Occipital lobe (tissue), 2 donors: ENCODE measurements around the gene CHCHD6. TPM values are rescaled to one million over a fixed set of nuclear protein-coding genes. Genes with fewer than 3 reads are reported as not detected.
A peak's percentile ranks its signal among the peaks of the same experiment; 100 is the strongest.

Experiments used
- DNase-seq: peaks from one replicate; lab custom pipeline; 2025; lab: John Stamatoyannopoulos, UW
- total RNA-seq: library from RNA; depleted of rRNA; stranded (reverse); fragments of >200 nt; gene quantifications from one replicate; pipeline ENCODE4 v1.2.3, GENCODE V29; 2014

The CHCHD6 gene
- total RNA-seq, 1 donor from 2014 or later, result 28.2 TPM

DNA sequence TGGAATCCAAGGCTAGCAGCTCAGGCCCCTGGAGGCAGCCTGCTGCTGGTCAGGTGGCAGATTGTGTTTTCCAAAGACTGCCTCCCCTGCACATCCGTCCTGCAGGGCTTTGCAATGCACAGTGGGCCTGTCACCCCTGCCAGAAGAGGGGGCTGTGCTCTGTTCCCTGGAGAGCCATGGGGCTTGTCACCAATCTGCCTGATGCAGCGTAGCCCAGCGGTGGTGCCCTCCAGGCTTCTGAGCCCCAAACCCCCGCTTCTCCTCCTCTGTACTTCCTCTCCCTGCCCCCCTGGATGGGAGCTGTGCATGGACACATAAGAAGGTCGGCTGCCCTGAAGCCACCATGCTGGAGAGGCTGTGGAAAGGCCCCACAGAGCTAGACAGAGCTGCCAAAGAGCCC lies 268.8 kb downstream of the CHCHD6 start:
- no peak for DNase-seq

DNA sequence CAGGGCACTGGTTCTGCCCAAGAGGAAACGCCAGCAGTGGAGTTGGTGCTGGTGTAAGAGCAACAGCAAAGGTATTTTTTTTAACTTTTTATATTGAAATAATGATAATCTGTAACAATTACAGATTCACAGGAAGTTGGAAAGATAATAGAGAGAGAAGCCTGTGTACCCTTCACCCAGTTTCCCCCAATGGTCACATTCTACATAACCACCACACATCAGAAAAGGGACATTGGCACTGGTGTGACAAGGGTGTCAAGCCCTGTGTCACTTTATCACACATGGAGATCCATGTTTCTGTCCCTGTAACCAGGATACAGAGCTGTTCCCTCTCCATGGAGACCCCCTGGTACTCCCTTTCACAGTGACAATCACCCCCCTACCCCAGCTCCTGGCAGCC lies 269.8 kb downstream of the CHCHD6 start:
- DNase-seq, result no peak

DNA sequence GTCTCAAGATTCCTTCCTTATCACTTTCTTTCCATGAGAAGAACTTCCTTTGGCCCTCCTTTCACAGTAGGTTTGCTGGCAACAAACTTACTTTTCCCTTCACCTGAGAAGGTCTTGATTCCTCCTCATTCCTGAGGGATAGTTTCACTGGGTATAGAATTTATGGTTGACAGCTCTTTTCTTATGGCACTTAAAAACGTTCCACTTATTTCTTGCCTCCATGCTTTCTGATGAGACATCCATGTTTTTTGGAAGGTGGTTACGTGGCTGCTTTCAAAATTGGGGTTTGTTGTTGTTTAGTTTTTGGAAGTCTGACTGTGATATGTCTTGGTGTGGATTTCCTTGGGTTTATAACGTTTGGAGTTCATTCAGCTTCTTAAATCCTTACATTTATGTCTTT lies 270.7 kb downstream of the CHCHD6 start:
- DNase-seq, result no peak

DNA sequence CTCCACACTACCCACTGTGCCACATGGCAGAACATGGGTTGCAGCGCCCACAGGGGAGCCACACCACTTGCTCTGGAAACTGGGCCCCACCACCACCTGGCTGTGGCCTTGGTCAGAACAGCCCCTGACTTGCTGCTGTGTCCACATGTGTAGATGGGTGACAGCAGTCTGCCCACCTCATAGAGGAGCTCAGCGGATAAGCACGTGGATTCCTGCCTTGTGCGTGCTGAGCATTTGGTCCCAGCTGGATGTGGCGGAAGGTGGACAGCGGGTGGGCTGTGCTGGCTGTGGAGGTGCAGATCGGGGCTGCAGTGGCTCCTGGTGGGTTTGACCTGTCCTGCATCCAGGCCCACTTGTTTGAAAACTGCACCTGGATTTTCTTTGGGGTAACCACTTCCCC lies 272.9 kb downstream of the CHCHD6 start:
- DNase-seq, result no peak

DNA sequence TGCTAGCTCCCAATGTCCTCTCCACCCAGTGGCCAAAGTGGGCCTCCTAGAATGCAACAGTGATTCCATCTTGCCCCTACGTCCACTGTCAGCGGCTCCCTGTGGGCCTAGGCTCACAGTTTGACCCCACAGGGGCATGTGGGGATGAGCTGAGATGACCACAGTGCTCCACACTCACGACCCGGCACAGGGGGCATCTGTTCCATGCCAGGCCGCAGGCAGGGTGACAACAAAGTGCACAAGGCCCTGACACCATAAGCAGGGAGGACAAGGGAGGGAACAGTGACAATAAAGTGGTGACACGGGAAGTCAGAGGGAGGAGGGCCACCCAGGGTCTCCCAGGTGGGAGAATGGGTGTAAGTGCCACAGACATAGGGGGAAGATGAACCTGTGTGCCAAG lies 273.8 kb downstream of the CHCHD6 start:
- no peak for DNase-seq

DNA sequence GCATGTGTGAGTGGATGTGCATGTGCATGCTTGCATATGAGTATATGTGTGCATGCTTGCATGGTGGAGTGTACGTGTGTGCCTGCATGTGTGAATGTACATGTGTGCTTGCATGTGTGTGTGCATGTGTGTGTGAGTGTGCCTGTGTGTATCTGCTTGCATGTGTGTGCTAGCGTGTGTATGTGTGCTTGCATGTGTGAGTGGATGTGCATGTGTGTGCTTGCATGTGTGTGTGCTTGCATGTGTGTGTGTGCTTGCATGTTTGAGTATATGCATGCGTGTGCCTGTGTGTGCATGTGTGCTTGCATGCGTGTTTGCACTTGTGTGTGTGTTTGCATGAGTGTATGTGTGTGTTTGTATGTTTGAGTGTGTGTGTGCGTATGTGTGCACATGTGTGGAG lies 274.3 kb downstream of the CHCHD6 start:
- no peak for DNase-seq

DNA sequence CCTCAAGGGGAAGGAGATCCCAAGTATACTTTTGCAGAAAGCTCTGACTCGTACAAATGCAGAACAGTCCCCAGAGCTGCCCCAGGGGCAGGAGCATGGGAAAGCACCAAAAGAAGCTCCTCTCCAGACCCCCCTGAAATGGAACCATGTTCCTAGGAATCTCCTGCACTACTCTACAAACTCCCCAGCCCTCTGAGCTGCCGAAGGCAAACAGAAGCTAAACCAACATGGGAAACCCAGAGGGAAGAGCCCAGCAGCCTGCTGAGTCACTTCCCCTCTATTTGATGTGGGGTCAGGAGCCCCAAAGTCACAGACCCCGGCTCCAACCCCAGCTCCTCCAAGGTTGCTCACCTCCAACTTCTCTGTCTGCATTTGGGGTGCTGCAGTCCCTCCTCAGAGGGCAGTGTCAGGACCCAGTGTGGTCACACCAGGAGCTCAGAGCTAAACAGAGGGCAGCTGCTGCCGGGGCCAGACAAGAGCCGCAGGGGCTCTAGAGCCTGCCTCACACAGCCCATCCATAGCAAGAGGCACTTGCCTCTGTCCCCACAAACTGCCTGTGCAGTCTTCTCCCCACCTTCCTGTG lies 275.1 kb downstream of the CHCHD6 start:
- DNase-seq, result no peak

DNA sequence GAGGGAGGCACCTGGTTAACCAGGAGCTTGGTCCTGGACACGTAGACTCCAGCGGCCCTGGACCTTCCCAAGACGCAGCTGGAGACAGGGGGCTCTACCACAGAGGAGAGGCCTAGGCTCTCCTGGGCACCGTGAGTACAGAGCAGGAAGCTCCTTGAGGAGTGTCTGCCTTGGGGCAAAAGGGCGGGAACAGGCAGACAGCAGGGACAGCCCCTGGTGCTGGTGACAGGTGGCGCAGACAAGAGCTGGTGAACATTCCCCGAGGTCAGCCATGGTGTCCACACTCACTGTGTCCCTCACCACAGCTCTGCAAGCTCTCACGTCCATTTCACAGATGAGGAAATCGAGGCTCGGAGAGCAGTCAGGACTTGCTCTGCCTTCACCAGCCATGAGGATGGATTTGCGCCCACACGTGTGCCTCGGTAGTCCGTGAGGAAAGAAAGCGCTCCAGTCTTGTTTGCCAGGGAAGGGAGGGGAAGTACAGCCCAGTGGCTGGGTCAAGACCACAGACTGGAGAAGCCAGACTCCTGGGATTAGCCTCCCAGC lies 276.3 kb downstream of the CHCHD6 start:
- DNase-seq, result no peak

DNA sequence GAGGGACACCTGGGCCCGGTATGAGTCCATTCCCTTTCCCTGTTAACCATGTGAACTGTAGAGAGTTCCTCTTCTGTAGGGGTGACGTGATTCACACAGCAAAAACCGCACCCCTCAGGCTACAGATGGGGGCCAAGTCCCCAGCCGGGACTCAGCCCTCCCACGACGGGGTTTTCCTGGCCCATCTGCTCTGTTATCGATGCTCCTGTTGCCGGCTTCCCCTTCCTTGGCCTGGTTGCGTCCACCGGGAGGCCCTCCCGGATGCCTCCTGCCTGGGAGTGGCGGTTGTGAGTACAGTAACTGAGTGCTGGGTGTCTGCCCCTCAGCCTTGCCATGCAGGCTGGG lies 278.1 kb downstream of the CHCHD6 start:
- no peak for DNase-seq

DNA sequence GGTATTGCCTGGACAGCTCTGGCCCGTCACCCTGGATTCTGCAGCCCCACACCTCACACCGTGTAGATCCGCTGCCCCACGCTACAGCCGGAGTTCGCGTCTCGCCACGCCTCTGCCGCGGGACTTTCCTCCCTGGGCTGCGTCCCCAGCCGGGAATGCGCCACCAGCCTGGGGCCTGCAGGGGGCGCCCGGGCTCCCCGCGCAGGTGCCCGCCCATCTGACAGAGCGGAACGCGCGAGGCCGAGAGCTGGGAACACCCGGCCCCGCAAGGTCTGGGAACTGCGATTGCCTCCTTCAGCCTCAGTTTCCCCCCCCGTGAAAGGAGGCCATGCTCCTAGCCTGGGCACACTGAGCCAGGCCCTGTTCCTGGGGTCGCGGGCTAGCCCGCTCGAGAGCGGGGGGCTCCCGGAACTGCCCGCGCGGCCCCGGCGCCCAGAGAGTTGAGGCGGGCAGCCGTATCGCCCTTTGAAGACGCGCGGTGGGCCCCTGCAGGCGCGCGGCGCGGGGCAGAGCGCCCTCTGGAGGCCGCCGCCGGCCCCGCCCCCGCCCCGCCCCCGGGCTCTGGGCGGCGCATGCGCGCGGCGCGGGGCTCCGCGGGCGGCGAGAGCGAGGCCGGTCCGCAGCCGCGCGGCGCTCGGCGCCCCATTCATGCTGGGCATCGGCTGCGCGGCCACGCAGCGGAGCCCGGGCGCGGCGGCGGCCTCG lies 278.6 kb downstream of the CHCHD6 start, which contains the start of gene PLXNA1:
TSS of gene PLXNA1 (plus strand) at position 645 of the 705 bp plus-strand sequence. CDS start 5,479 bp downstream, outside the sequence.
- DNase-seq, result peak; percentile 69

DNA sequence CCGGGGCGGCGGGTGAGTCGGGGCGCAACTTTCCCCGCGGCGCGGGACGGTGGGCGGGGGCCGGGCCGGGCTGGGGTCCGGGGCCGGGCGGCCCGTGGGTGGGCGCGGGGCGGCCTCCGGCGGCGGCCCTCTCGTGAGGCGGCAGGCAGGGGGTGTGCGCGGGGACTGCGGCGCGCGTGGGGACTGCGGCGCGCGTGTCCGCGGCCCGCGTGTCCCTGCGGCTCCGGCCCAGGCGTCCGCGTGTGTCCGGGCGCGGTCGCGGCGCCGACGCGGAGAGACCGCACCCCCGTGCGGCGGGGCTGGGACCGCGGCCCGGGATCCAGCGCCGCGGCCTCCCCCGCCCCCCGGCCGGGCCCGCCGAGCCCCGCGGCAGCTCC lies 279.2 kb downstream of the CHCHD6 start:
- DNase-seq, result no peak

DNA sequence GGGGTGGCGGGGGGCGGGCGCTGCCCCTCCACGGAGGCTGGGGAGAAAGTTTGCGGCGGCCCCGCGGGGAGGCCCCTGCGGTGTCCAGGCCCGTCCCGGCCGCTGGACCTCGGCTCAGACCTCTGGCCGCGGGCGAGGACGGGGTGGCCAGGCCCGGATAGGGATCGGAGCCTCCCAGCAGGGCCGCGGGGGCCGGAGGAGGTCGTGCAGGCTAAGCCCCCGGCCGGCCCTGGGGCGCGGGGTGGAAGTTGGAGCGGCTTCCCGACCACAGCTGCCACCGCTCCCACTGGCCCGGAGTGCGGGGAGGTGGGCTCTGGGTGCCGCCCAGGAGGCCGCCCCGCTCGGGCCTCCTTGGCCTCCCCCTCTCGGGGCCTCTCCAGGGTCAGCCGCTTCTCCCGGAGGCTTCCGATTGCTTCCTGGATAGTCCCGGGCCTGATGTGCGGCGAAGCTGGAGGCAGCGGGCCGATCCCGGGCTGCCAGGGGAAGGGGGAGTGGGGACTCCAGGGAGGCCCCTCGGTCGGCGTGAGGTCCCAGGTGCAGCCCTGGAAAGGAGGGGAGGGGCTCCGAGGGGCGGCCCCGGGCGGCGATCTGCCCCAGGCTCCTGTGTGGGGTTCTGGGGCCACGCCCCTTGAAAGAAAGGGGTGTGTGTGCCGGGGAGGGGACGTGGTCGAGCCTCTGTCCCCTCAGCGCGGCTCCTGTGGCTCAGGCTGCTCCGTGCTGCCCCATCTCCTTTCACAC lies 279.8 kb downstream of the CHCHD6 start:
- DNase-seq, result no peak

DNA sequence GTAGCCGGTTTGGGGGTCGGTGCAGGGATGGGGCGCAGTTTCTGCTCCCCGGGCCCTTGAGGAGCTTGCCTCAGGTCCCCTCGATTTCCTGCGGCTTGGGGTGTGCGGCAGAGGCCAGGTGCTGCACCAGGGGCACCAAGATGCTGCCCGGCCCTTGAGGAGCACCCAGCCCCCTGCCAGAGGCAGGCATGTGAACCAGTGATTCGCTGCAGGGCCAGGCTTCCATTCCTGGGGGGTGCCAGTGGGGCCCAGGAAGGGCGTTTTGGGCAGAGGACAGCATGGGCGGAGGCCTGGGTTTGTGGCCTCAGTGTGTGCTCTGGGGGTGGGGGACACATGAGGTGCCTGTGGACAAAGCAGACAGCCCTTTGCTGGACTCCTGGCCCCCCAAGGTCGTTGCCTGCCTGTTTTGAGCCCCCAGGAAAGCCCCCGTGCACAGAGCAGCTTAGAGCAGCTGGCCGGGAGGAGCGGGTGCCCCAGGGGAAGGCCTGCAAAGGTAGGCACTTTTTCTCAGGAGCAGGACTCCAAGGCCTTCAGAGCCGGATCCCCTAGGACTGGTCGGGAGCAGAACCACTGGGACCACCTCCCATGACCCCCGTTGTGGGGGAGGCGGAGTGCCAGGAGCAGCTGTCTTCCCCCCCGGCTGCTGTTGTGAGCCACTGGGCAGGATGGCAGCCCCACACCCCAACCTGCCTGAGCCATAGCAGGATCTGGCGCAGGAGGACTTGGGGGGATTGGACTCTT lies 280.5 kb downstream of the CHCHD6 start:
- DNase-seq, result no peak

DNA sequence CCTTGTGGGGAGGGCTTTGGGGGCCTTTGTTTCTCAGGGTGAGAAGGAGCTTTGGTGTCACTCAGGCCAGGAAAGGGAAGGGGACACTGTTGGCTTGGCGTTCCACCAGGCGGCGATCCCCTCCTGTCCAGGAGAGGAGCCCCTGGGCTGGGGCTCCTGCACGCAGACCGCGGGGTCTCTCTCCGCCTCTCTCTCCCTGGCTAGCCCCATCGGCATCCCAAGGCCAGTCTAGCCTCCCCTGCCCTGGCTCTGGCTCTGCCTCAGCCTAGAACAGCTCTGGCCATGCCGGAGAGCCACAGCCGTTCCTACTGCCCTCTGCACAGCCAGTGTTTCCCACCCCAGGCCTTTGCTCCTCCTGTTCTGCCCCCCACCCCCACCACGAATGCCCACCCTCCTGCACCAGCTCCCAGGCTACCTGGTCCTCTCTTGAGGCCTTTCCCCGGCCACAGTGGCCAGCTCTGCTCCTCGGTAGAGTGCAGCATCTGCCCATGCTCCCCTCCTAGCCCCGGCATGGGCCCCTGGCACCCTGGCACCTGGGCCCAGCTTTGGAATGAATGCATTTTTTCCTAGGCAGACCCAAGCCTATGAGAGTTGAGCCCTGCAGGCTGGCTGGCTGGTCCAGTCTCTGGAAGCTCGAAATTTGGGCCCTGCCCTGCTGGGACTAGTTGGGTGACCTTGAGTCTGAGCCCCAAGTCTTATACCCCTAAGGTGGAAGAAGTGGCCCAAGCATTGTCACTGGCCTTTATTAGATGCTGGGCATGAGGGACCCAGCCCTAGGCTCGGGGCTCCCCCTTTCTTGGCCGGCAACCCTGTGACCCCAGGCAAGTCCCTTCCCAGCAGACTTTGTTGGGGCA lies 281.3 kb downstream of the CHCHD6 start:
- DNase-seq, result no peak

DNA sequence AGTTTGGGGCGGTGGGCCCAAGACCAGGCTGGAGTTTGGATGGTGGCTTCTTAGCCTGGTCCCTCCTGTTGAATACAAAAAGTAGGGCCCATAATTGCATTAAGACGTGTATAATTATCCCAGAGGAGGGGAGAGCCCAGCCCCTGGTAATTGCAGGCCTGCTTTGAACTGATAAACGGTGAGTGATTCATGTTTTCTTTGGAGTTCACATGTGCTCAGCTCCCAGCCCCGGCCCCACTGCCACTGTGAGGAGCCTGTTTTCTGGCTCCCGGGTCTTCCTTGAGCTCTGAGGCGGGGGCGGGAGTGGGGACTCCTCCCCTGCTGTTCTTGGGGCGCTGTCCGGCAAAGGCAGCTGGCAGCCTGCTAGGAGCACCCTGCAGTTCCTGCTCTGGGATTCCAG lies 282.0 kb downstream of the CHCHD6 start:
- DNase-seq, result no peak

DNA sequence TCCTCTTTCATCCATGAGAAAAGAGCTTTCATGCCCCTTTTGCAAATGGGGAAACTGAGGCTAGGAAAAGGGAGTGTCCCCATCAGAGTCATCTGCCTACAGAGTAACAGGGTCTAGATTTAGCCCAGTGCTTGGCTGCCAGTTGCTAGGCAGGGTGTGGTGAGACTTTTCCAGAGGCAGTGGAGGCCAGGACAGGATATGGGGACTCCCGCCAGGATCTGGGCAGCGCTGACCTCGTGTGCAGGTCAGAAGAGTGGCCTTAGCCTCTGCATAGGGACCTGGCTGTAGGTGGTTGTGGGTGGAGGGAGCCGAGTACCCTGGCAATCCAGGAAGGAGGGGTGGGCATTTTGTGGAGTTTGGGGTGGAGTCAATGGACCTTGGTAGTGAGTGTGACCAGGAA lies 283.1 kb downstream of the CHCHD6 start:
- DNase-seq, result no peak

DNA sequence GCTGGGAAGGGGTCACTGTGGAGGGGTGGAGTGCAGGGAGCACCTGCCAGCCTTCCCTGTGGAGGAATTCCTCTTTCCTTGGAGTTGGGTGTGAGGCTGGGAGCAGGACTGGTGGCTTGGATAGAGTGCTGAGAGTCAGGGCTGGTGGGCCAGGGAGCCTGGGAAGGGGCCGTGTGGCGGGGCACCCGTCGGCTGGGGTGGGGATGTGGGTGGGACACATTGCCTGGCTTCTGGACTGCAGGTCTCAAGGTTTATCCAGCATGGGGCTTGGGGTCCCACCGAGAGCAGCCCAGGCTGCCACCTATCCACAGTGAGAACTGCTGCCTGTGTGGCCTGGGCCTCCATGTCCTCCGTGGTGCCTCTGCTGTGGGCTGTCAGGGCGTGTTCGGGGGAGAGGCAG lies 283.6 kb downstream of the CHCHD6 start:
- DNase-seq, result no peak

DNA sequence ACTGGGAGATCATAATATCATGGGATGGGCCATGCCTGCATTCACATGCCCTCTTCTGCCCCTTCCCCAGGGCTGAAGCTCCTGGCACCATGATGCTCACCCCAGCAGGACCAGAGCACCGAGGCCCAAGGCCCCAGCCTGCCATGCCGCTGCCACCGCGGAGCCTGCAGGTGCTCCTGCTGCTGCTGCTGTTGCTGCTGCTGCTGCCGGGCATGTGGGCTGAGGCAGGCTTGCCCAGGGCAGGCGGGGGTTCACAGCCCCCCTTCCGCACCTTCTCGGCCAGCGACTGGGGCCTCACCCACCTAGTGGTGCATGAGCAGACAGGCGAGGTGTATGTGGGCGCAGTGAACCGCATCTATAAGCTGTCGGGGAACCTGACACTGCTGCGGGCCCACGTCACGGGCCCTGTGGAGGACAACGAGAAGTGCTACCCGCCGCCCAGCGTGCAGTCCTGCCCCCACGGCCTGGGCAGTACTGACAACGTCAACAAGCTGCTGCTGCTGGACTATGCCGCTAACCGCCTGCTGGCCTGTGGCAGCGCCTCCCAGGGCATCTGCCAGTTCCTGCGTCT lies 284.5 kb downstream of the CHCHD6 start:
- no peak for DNase-seq

DNA sequence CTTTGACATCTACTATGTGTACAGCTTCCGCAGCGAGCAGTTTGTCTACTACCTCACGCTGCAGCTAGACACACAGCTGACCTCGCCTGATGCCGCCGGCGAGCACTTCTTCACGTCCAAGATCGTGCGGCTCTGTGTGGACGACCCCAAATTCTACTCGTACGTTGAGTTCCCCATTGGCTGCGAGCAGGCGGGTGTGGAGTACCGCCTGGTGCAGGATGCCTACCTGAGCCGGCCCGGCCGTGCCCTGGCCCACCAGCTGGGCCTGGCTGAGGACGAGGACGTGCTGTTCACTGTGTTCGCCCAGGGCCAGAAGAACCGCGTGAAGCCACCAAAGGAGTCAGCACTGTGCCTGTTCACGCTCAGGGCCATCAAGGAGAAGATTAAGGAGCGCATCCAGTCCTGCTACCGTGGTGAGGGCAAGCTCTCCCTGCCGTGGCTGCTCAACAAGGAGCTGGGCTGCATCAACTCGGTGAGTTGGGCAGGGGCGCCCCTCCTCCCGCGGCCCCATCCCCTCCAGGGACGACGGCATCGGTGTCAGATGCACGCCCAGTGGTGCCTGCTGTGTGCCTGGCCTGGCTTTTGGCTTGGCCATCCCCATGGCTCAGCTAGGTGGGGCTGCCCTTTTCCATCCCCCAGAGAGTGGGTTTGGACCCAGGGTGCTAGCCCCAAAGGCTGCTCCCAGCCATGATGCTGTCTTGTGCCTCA lies 285.4 kb downstream of the CHCHD6 start:
- no peak for DNase-seq
